VCaP (cell line): ENCODE data around the gene CSAD.

Experiments
- H3K27ac ChIP-seq: fragments of 450-650 bp; 2 replicates; pipeline ENCODE4 v1.5.1; 2017
- TF ChIP-seq, protein P1 (sequence below): fragments of 450-650 bp; conservative IDR thresholded peaks from 2 replicates; pipeline ENCODE4 v1.5.1; 2017; ENCODE audit warnings: mild to moderate bottlenecking, moderate library complexity

The CSAD gene

DNA sequence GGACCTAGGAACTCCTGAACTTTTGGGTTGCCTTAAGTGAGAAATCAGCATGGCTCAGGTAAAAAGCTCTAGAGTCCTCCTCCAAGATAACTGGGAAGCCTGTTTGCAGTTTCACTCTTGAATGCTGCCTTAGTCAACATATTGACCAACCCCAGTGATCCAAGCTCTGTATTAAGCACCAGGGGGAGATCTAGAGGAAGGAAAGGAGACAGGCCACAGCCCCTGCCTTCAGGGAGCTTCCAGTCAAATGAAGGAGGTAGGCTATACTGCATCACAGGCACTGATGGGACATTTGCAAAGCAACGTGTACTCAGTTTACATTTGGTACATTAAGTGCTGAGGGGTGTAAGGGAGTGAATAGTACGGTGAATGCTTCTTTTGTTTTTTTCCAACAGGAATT, 1.2 kb upstream of the CSAD start:
- peak overlapping the region; percentile 98 for H3K27ac ChIP-seq
- TF ChIP-seq, protein P1, sequence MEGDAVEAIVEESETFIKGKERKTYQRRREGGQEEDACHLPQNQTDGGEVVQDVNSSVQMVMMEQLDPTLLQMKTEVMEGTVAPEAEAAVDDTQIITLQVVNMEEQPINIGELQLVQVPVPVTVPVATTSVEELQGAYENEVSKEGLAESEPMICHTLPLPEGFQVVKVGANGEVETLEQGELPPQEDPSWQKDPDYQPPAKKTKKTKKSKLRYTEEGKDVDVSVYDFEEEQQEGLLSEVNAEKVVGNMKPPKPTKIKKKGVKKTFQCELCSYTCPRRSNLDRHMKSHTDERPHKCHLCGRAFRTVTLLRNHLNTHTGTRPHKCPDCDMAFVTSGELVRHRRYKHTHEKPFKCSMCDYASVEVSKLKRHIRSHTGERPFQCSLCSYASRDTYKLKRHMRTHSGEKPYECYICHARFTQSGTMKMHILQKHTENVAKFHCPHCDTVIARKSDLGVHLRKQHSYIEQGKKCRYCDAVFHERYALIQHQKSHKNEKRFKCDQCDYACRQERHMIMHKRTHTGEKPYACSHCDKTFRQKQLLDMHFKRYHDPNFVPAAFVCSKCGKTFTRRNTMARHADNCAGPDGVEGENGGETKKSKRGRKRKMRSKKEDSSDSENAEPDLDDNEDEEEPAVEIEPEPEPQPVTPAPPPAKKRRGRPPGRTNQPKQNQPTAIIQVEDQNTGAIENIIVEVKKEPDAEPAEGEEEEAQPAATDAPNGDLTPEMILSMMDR: no peak

DNA sequence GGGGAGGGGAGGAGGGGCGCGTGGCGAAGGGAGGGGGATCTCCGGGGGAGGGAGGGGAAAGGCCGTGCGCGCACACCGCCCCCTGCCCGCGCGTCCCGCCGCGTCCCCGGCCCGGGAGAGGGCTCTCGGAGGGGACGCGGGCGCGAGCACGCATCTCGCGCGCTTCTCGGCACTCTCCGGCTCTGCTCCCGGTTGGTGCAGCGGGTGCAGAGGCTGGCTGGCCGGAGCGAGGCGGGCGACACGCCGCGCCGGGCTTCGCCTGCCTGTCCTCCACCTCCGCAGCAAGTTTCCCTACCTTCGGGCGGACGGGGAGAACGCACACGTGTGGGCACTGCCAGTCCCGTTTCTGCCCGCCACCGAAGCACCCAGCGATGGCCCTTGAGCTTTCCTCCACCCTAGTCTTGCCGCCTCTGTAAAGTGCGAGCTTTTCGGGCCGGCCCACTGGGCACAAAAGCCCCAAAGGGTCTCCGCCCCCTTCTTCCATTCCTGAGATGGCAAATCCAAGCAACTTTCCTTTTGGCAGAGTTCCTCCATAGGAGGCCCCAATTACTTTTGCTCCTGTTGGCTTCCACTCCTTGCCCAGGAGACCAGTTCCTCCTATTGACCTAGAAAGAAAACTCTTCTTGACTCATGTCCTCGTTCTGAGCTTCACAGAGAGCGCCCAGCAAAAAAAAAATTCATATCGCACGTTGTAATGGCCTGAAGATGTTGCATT, 363 bp upstream of the CSAD start:
- H3K27ac ChIP-seq: peak overlapping the region; percentile 98
- TF ChIP-seq, protein P1: no peak

DNA sequence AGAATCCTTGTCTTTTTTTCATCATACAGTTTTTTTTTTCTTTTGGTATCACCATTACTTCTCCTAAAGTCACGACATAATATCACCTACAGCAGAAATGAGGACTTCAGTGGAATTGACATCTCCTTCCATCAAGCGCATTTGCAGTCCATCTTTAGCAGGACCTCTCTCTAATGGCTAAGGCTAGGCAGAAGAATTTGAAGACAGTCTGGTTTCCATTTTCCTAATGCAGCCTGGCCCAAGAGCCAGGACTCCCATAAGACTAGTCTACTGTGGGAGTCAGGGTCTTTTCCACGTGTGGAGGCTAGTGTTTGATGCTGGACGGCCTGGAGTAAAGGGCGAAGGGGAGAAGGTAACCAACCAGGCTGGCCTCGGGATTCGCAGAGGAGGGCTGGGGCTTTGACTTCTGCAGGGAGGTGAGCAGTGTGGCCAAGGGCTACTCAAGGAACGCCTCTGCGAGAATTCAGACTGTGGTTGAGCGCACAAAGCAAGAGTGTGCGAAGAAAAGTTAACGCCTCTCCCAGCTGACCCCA, 972 bp downstream of the CSAD start:
- peak overlapping the region; percentile 98 for H3K27ac ChIP-seq
- TF ChIP-seq, protein P1: no peak

DNA sequence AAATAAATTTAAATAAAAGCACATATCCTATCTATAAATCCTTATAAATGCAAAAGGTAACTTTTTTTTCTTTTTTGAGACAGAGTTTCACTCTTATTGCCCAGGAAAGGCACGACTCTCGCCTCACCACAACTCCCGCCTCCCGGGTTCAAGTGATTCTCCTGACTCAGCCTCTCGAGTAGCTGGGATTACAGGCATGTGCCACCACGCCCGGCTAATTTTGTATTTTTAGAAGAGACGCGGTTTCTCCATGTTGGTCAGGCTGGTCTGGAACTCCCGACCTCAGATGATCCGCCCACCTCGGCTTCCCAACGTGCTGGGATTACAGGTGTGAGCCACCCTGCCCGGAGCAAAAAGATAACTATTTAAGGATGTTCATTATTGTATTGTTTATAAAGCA, 1.9 kb downstream of the CSAD start:
- peak overlapping the region; percentile 98 for H3K27ac ChIP-seq

DNA sequence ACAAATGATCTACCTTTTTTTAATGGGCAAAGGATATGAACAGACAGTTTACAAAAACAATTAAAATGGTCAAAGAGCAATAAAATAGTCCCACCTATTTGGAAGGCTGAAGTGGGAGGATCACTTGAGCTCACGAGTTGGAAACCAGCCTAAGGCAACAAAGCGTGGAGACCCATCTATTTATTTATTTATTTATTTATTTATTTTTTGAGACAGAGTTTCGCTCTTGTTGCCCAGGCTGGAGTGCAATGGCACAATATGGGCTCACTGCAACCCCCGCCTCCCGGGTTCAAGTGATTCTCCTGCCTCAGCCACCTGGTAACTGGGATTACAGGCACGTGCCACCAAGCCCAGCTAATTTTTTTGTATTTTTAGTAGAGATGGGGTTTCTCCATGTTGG, 3.3 kb downstream of the CSAD start:
- H3K27ac ChIP-seq: peak overlapping the region; percentile 98; the same call in 1 of the 2 replicates

DNA sequence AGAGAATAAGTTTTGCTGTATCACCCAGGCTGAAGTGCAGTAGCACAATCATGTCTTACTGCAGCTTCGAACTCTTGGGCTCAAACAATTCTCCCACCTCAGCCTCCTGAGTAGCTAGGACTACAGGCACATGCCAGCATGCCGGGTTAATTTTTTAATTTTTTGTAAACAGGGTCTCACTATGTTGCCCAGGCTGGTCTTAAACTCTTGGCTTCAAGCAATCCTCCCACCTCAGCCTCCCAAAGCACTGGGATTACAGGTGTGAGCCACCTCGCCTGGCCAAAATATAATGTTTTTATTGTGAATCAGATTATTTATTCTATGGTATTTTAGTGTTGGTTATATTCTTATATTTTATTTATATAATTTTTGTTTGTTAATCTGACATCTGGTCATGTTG, 4.0 kb downstream of the CSAD start:
- H3K27ac ChIP-seq: peak overlapping the region; percentile 59
- TF ChIP-seq, protein P1: no peak

DNA sequence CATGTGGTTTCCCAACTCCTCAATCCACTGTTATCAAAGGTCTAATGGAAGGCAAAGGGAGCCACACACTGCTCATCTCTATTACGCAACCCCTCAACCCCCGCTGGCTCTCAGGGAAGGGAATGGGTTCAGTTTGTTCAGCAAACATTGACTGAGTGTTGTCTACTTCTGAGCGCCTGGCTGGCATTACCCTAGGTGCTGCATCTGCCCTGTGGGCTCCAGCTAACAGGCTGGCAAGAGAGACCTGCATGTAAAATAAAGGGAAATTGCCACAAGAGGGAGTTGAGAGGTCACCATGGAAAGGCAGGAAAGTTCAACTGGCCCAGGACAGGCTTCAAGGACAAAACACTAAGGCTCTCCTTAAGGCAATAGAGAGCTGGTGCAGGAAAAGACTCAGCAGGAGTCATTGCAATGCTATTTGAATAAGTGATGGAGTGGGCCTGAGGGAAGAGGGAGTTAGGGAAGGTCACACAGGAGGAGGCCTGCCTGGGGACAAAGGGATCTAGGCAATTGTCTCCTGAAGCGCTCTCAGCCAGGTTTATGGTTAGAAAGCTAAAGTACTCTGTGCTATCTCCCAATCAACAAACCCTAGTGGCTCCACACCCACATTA, 5.7 kb downstream of the CSAD start:
- TF ChIP-seq, protein P1: peak; percentile 69
- H3K27ac ChIP-seq: peak overlapping the region; percentile 59

DNA sequence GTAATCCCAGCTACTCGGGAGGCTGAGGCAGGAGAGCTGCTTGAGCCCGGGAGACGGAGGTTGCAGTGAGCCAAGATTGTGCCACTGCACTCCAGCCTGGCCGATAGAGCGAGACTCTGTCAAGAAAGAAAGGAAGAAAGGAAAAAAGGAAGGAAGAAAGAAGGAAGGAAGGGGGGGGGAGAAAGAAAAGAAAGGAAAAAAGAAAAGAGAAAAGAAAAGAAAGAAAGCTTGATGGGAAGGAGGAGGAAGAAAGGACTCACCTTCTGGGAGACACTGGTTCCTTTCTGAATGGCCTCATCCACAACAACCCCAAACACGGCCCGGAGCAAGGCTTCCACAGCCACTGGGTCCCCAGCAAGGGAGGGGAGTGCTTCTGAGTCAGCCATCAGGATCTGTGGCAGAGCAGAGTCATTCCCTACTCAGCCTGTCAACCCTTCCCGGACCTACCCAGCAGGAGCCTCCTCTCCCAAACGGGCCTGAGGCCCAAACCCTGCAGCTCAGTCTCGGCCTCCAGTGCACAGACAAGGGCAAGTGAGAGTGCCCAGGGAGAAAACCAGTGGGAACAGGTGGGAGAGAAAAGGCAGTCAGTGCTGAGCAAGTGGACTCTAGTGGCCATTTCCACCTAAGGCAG, 7.5 kb downstream of the CSAD start:
- H3K27ac ChIP-seq: peak overlapping the region; percentile 72; the same call in 1 of the 2 replicates

More for the DNA sequence above, 7.5 kb downstream of the CSAD start:
- TF ChIP-seq, protein P1: no peak
